Fibroblast of lung (primary cell): ENCODE measurements around the gene SNX21.

Experiments used
- EZH2 ChIP-seq: IDR thresholded peaks from 2 replicates; pipeline ENCODE4 v1.5.1; 2012; ENCODE audit warnings: low read length, control low read depth, mild to moderate bottlenecking; ENCODE audit errors: missing control alignments
- TF ChIP-seq, protein P1 (sequence below), 2 donors: IDR thresholded peaks in 1 of 2; conservative IDR thresholded peaks in 1 of 2; 1 replicate in 1 of 2; 2 replicates in 1 of 2; pipeline ENCODE4 v1.5.1; 2011 to 2012; ENCODE audit warnings: low read length in 2 of 2, control low read depth in 1 of 2, inconsistent platforms in 1 of 2, low read depth in 1 of 2, mild to moderate bottlenecking in 1 of 2

GRCh38 chr20:45816951-45817350, 16.6 kb upstream of the SNX21 start:
- TF ChIP-seq, protein P1, sequence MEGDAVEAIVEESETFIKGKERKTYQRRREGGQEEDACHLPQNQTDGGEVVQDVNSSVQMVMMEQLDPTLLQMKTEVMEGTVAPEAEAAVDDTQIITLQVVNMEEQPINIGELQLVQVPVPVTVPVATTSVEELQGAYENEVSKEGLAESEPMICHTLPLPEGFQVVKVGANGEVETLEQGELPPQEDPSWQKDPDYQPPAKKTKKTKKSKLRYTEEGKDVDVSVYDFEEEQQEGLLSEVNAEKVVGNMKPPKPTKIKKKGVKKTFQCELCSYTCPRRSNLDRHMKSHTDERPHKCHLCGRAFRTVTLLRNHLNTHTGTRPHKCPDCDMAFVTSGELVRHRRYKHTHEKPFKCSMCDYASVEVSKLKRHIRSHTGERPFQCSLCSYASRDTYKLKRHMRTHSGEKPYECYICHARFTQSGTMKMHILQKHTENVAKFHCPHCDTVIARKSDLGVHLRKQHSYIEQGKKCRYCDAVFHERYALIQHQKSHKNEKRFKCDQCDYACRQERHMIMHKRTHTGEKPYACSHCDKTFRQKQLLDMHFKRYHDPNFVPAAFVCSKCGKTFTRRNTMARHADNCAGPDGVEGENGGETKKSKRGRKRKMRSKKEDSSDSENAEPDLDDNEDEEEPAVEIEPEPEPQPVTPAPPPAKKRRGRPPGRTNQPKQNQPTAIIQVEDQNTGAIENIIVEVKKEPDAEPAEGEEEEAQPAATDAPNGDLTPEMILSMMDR (conservative IDR thresholded peaks at IDR 0.05 in 1 of 2, IDR thresholded peaks at IDR 0.05 in 1 of 2; ENCODE audit: low read depth in 1 of 2, low read length in 2 of 2) = no peak
- no peak for TF ChIP-seq EZH2
